ENCODE measurements around the gene CLDN3.

DNA sequence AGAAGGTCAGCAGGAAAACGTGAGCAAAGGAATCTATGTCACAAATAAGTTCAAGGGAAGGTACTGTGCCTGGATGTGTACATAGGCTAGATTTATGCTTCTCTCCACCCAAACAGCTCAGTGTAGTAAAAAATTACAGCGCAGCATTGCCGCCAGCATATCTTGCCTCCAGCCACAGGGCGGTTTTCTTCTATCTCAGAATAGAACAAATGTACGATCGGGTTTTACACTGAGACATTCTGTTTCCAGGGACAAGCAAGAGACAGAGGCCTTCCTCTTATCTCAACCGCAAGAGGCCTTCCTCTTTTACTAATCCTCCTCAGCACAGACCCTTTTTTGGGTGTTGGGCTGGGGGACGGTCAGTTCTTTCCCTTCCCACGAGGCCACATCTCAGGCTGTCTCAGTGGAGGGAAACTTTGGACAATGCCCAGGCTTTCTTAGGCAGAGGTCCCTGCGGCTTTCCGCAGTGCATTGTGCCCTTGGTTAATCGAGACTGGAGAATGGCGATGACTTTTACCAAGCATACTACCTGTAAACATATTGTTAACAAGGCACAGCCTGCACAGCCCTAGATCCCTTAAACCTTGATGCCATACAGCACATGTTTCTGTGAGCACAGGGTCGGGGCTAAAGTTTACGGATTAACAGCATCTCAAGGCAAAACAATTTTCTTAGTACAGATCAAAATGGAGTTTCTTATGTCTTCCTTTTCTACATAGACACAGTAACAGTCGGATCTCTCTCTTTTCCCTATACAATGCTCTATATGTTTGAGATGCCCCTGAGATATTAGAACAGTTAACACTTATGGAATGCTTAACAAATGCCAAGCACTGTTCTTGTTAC lies 19.9 kb downstream of the CLDN3 start:
- TF ChIP-seq EZH2phosphoT487 (IDR thresholded peaks at IDR 0.05; ENCODE audit: insufficient read depth, low read depth) (no peak), EZH2 (IDR thresholded peaks at IDR 0.05; ENCODE audit: insufficient read depth, poor library complexity, severe bottlenecking) (no peak)
